Spleen (tissue), 7 donors: ENCODE data around the gene ATXN7L1.

Source experiments
- POLR2A ChIP-seq, 3 donors: fragments of 450-650 bp; IDR thresholded peaks; one replicate each; pipeline ENCODE4 v1.5.1; 2017; ENCODE audit warnings: antibody characterized with exemption in 3 of 3, mild to moderate bottlenecking in 1 of 3
- TF ChIP-seq, protein P1 (sequence below), 11 experiments: fragments of 200-600 bp in 7 of 11; fragments of 450-650 bp in 4 of 11; sonication (generic) in 4 of 11; IDR thresholded peaks in 8 of 11; conservative IDR thresholded peaks in 3 of 11; 1 replicate in 7 of 11; 2 replicates in 4 of 11; pipeline versions ENCODE4 v1.4.0 to v1.8.0; 2016 to 2021; ENCODE audit warnings: antibody characterized with exemption in 11 of 11, inconsistent platforms in 4 of 11, mild to moderate bottlenecking in 1 of 11
- donor health status: DM: no; HTN: no; CAD: no; lungs with moderate emphysema.
- donor health status: DM: no; HTN: no; CAD: no.
- donor health status: DM: no; HTN: no; CAD: no.

DNA sequence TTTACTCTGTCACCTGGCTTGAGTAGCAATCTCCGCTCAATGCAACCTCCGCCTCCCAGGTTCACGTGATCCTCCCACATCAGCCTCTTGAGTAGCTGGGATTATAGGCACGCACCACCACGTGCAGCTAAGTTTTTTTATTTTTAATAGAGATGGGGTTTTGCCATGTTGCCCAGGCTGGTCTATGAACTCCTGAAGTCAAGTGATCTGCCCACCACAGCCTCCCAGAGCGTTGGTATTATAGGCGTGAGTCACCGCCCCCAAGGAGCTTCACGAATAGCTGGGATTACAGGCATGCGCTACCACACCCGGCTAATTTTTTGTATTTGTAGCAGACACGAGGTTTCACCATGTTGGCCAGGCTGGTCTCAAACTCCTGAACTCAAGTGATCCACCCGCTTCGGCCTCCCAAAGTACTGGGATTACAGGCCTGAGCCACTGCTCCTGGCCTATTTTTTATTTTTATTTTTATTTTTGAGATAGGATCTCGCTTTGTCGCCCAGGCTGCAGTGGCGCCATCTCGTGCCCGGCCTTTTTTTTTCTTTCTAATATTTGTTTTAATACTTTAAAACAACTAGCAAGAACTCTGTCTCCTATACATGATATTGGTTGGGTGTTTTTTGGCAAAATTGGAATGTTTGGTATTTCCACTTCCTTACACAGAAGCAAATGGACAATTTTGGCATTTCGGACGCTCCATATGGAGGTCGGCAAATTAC is 296.2 kb downstream of the ATXN7L1 start:
- TF ChIP-seq, protein P1, sequence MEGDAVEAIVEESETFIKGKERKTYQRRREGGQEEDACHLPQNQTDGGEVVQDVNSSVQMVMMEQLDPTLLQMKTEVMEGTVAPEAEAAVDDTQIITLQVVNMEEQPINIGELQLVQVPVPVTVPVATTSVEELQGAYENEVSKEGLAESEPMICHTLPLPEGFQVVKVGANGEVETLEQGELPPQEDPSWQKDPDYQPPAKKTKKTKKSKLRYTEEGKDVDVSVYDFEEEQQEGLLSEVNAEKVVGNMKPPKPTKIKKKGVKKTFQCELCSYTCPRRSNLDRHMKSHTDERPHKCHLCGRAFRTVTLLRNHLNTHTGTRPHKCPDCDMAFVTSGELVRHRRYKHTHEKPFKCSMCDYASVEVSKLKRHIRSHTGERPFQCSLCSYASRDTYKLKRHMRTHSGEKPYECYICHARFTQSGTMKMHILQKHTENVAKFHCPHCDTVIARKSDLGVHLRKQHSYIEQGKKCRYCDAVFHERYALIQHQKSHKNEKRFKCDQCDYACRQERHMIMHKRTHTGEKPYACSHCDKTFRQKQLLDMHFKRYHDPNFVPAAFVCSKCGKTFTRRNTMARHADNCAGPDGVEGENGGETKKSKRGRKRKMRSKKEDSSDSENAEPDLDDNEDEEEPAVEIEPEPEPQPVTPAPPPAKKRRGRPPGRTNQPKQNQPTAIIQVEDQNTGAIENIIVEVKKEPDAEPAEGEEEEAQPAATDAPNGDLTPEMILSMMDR (IDR thresholded peaks at IDR 0.05 in 8 of 11, conservative IDR thresholded peaks at IDR 0.05 in 3 of 11) = no peak
- TF ChIP-seq POLR2A (IDR thresholded peaks at IDR 0.05) = no peak
